Measurements from ENCODE around the gene LMTK3. TPM values are rescaled to one million over a fixed set of nuclear protein-coding genes. Genes with fewer than 3 reads are reported as not detected.
A peak's percentile ranks its signal among the peaks of the same experiment; 100 is the strongest.

LMTK3 gene
- total and polyA plus RNA-seq, 2 of the 13 experiments (the other 11 are each of a cell fraction or from before 2014, with no cell fraction given), result 0.18 to 0.29 TPM

GRCh38 chr19:48510421-48511268, 990 bp downstream of the LMTK3 start:
- no TSS peak for BruUV-seq (replicated peaks)
- no peak overlapping the region for H3K27ac ChIP-seq (ENCODE audit: extremely low read length, insufficient read depth, low read length)
- ATAC-seq, result peak; percentile 52
- no peaks in the 10 kb centered on the region for H3K36me3 ChIP-seq (replicated peaks in 1 of 2; ENCODE audit: control insufficient read depth in 1 of 2, insufficient read depth in 2 of 2, low read length in 2 of 2)
- POLR2A ChIA-PET, result no interaction called here
- intact Hi-C loops (cut with micrococcal nuclease; ENCODE audit: unreplicated experiment) (no loop called here), in situ Hi-C loops (cut with HindIII; ENCODE audit: extremely low pct_ligation_motif_present, low pct_unique_long_range_greater_than_20kb) (no loop called here)
- H3K79me2 ChIP-seq (ENCODE audit: insufficient read depth, low read length), result no peaks in the 10 kb centered on the region
- H2AFZ ChIP-seq (ENCODE audit: low read length), result no peak overlapping the region
- no peak for FAIRE-seq
- no peak overlapping the region for H3K9ac ChIP-seq (ENCODE audit: insufficient read depth, low read depth, low read length)
- H3K4me1 ChIP-seq (ENCODE audit: insufficient read depth, low read length), result peaks cover 18% of the 10 kb centered on the region
- H3K9me3 ChIP-seq (ENCODE audit: low read length), result no peaks in the 10 kb centered on the region
- CTCF ChIA-PET (ENCODE audit: low intra/inter-chr PET ratio, low total read pairs), result no interaction called here
- no peak for DNase-seq (ENCODE audit: low spot score)
- no peak overlapping the region for H3K4me3 ChIP-seq (replicated peaks in 1 of 3; ENCODE audit: insufficient read depth in 1 of 3, low read depth in 2 of 3, low read length in 3 of 3)
- H3K27me3 ChIP-seq (ENCODE audit: control insufficient read depth in 1 of 2, insufficient read depth in 2 of 2, low read length in 2 of 2), result peaks cover 7 to 39% of the 10 kb centered on the region in 2 experiments; a peak in 4 of 5 replicates
- WGBS (ENCODE audit: low lambda C conversion rate), result 18% methylated on average over 17 of the region's 24 CpGs
- no peaks in the 10 kb centered on the region for H4K20me1 ChIP-seq (ENCODE audit: insufficient read depth, low read length)
- H3K4me2 ChIP-seq (ENCODE audit: low read depth, low read length), result no peak overlapping the region; the same call in 1 of the 2 replicates
- TF ChIP-seq YY1 (IDR thresholded peaks at IDR 0.05; ENCODE audit: insufficient read depth, insufficient replicate concordance, low read depth, low read length) (peak; percentile 21), HCFC1 (IDR thresholded peaks at IDR 0.05; ENCODE audit: low read depth, low read length) (peak; percentile 97), ZNF30 (CRISPR knock-in tag; IDR thresholded peaks at IDR 0.05) (no peak), ZNF335 (CRISPR knock-in tag; IDR thresholded peaks at IDR 0.05) (0 out of 2 replicates have a peak, but pooled peaks have one; percentile 37), GABPA (IDR thresholded peaks at IDR 0.05; ENCODE audit: low read depth, low read length) (no peak), GABPA (CRISPR knock-in tag; IDR thresholded peaks at IDR 0.05; ENCODE audit: low read depth) (0 out of 2 replicates have a peak, but pooled peaks have one; percentile 11), ZBTB46 (CRISPR knock-in tag; IDR thresholded peaks at IDR 0.05; ENCODE audit: borderline replicate concordance) (no peak), IRF2 (CRISPR knock-in tag; IDR thresholded peaks at IDR 0.05) (0 out of 2 replicates have a peak, but pooled peaks have one; percentile 23), TBP (CRISPR knock-in tag; IDR thresholded peaks at IDR 0.05) (peak; percentile 97), SUZ12 (IDR thresholded peaks at IDR 0.05; ENCODE audit: low read depth, low read length) (peak; percentile 98), ZFY (CRISPR knock-in tag; IDR thresholded peaks at IDR 0.05) (peak; percentile 19; the same call in 1 of the 2 replicates)
- TF ChIP-seq, protein P1, sequence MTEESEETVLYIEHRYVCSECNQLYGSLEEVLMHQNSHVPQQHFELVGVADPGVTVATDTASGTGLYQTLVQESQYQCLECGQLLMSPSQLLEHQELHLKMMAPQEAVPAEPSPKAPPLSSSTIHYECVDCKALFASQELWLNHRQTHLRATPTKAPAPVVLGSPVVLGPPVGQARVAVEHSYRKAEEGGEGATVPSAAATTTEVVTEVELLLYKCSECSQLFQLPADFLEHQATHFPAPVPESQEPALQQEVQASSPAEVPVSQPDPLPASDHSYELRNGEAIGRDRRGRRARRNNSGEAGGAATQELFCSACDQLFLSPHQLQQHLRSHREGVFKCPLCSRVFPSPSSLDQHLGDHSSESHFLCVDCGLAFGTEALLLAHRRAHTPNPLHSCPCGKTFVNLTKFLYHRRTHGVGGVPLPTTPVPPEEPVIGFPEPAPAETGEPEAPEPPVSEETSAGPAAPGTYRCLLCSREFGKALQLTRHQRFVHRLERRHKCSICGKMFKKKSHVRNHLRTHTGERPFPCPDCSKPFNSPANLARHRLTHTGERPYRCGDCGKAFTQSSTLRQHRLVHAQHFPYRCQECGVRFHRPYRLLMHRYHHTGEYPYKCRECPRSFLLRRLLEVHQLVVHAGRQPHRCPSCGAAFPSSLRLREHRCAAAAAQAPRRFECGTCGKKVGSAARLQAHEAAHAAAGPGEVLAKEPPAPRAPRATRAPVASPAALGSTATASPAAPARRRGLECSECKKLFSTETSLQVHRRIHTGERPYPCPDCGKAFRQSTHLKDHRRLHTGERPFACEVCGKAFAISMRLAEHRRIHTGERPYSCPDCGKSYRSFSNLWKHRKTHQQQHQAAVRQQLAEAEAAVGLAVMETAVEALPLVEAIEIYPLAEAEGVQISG (CRISPR knock-in tag; IDR thresholded peaks at IDR 0.05), result peak; percentile 71; the same call in 1 of the 2 replicates
- TF ChIP-seq, protein P2, sequence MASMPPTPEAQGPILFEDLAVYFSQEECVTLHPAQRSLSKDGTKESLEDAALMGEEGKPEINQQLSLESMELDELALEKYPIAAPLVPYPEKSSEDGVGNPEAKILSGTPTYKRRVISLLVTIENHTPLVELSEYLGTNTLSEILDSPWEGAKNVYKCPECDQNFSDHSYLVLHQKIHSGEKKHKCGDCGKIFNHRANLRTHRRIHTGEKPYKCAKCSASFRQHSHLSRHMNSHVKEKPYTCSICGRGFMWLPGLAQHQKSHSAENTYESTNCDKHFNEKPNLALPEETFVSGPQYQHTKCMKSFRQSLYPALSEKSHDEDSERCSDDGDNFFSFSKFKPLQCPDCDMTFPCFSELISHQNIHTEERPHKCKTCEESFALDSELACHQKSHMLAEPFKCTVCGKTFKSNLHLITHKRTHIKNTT (CRISPR knock-in tag; IDR thresholded peaks at IDR 0.05), result 0 out of 2 replicates have a peak, but pooled peaks have one; percentile 78
- TF ChIP-seq, protein P3, sequence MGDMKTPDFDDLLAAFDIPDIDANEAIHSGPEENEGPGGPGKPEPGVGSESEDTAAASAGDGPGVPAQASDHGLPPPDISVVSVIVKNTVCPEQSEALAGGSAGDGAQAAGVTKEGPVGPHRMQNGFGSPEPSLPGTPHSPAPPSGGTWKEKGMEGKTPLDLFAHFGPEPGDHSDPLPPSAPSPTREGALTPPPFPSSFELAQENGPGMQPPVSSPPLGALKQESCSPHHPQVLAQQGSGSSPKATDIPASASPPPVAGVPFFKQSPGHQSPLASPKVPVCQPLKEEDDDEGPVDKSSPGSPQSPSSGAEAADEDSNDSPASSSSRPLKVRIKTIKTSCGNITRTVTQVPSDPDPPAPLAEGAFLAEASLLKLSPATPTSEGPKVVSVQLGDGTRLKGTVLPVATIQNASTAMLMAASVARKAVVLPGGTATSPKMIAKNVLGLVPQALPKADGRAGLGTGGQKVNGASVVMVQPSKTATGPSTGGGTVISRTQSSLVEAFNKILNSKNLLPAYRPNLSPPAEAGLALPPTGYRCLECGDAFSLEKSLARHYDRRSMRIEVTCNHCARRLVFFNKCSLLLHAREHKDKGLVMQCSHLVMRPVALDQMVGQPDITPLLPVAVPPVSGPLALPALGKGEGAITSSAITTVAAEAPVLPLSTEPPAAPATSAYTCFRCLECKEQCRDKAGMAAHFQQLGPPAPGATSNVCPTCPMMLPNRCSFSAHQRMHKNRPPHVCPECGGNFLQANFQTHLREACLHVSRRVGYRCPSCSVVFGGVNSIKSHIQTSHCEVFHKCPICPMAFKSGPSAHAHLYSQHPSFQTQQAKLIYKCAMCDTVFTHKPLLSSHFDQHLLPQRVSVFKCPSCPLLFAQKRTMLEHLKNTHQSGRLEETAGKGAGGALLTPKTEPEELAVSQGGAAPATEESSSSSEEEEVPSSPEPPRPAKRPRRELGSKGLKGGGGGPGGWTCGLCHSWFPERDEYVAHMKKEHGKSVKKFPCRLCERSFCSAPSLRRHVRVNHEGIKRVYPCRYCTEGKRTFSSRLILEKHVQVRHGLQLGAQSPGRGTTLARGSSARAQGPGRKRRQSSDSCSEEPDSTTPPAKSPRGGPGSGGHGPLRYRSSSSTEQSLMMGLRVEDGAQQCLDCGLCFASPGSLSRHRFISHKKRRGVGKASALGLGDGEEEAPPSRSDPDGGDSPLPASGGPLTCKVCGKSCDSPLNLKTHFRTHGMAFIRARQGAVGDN (CRISPR knock-in tag; IDR thresholded peaks at IDR 0.05), result peak; percentile 20

All from HepG2 (cell line).